Measurements from ENCODE around the gene IZUMO1.

GRCh38 chr19:48742096-48742495 is 4.6 kb downstream of the IZUMO1 start:
- TF ChIP-seq, protein P1, sequence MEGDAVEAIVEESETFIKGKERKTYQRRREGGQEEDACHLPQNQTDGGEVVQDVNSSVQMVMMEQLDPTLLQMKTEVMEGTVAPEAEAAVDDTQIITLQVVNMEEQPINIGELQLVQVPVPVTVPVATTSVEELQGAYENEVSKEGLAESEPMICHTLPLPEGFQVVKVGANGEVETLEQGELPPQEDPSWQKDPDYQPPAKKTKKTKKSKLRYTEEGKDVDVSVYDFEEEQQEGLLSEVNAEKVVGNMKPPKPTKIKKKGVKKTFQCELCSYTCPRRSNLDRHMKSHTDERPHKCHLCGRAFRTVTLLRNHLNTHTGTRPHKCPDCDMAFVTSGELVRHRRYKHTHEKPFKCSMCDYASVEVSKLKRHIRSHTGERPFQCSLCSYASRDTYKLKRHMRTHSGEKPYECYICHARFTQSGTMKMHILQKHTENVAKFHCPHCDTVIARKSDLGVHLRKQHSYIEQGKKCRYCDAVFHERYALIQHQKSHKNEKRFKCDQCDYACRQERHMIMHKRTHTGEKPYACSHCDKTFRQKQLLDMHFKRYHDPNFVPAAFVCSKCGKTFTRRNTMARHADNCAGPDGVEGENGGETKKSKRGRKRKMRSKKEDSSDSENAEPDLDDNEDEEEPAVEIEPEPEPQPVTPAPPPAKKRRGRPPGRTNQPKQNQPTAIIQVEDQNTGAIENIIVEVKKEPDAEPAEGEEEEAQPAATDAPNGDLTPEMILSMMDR (IDR thresholded peaks at IDR 0.05), result no peak
- no peak for TF ChIP-seq EZH2 (IDR thresholded peaks at IDR 0.05)
- no peak for TF ChIP-seq EZH2phosphoT487 (IDR thresholded peaks at IDR 0.05)

All from neural progenitor cell (in vitro differentiated cells).